ENCODE results near the gene TMEM181. TPM values are rescaled to one million over a fixed set of nuclear protein-coding genes. Genes with fewer than 3 reads are reported as not detected.
"Not testable (repeated sequence)": the region's sequence is repeated elsewhere in the genome, so short reads cannot be mapped to it uniquely, and the experiment has no call there.

TMEM181 gene
- total RNA-seq, 2 experiments from 2014 or later: 10.0 to 10.1 TPM

DNA sequence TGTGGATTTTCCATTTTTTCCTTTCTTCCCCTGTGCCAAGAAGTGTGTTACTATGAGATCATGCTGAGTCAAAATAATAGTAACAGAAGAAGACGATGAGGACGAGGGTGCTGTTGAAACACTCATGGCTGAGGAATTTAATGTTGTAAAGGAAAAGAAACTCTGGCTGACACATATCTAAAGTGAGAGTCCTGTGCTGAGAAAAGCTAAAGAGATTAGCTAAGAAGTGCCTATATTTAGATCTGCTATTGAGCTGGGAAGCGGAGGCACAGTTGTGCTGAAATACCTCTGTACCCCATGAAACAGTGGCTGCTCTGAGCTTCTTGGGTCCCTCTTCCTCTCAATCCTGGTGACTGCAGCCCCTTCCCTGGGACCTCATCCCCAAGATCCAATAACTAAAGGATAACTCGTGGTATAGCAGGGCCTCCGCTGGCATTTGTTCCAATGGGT is 88.8 kb downstream of the TMEM181 start:
- H3K27ac Mint-ChIP-seq: peak overlapping the region; percentile 97
- intact Hi-C loops (cut with micrococcal nuclease): loop anchor here (5.0 kb wide), 1 partner anchor 39 kb away; no protein-coding TSS in a partner anchor
- ATAC-seq (peak; percentile 12), DNase-seq (peak; percentile 59)
- H3K36me3 Mint-ChIP-seq (ENCODE audit: low read depth): peaks cover 34% of the 10 kb centered on the region
- H3K4me1 Mint-ChIP-seq (ENCODE audit: low read depth): peaks cover 59% of the 10 kb centered on the region
- ChIA-PET CTCF (interaction anchor here (1.3 to 5.1 kb wide), 2 partner anchors 10 to 43 kb away, joined by 3 to 25 read pairs; no protein-coding TSS in a partner anchor), POLR2A (interaction anchor here (0.6 to 7.8 kb wide), 7 partner anchors 7 to 396 kb away, joined by 4 to 112 read pairs (median 11); partner anchors contain the start of genes DYNLT1 and TAGAP)
- peaks cover 2% of the 10 kb centered on the region for H3K27me3 Mint-ChIP-seq
- H3K9me3 Mint-ChIP-seq: peaks cover 9% of the 10 kb centered on the region
- TF ChIP-seq, protein P1, sequence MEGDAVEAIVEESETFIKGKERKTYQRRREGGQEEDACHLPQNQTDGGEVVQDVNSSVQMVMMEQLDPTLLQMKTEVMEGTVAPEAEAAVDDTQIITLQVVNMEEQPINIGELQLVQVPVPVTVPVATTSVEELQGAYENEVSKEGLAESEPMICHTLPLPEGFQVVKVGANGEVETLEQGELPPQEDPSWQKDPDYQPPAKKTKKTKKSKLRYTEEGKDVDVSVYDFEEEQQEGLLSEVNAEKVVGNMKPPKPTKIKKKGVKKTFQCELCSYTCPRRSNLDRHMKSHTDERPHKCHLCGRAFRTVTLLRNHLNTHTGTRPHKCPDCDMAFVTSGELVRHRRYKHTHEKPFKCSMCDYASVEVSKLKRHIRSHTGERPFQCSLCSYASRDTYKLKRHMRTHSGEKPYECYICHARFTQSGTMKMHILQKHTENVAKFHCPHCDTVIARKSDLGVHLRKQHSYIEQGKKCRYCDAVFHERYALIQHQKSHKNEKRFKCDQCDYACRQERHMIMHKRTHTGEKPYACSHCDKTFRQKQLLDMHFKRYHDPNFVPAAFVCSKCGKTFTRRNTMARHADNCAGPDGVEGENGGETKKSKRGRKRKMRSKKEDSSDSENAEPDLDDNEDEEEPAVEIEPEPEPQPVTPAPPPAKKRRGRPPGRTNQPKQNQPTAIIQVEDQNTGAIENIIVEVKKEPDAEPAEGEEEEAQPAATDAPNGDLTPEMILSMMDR (IDR thresholded peaks at IDR 0.05): no peak
- H3K4me3 Mint-ChIP-seq: peak overlapping the region; percentile 83

DNA sequence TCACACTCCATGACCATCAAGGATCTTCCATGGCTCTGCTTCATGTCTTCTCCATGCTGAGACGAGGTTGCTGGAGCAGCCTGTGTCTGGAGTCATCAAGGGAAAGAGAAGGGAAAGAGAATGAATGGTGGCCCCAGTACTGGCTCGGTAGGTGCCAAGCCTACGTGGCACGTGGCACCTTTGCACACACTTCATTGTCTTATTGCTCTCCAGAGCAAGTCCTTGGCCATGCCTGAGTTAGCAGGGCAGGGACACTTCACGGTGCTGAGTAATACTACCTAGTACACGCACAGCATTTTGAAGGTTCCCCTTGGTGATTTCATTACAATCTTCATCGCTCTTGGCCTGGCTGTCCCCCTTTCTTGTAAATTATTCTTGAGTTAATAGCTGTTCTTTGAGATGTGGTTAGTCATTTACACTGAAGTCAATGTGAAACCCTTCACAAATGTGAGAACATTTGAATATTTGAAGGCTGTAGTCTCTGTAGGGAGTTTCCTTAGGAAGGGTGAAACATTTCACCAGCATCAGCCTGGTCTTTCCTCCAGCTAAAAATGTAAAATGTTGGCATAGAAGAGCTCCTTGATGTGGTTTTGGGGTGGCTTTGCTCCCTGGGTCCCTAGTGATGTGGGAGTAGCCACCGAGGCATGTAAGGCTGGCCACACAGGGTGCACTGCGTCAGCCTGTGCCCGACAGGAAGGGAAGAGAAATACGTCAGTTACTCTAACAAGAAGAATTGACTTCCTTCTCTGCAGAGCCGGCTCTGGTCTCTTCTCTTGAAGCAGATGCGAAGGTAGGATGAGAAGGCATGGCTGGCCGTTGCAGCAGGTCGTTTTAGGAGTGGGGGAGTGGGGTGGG is 89.6 kb downstream of the TMEM181 start, which contains the start of gene SYTL3:
Gene SYTL3 (plus strand): TSS at position 766 of the 855 bp plus-strand sequence. CDS start 13,215 bp downstream, outside the sequence.
- peaks cover 9% of the 10 kb centered on the region for H3K9me3 Mint-ChIP-seq
- peaks cover 2% of the 10 kb centered on the region for H3K27me3 Mint-ChIP-seq
- H3K36me3 Mint-ChIP-seq (ENCODE audit: low read depth): peaks cover 40% of the 10 kb centered on the region
- ChIA-PET POLR2A (interaction anchor here (0.7 to 7.8 kb wide), 13 partner anchors 8 to 413 kb away, joined by 3 to 112 read pairs (median 5); partner anchors contain the start of genes DYNLT1 and TAGAP), CTCF (interaction anchor here (1.3 to 5.1 kb wide), 3 partner anchors 10 to 42 kb away, joined by 3 to 25 read pairs (median 13); no protein-coding TSS in a partner anchor)
- ATAC-seq (peak; percentile 60), DNase-seq (peak; percentile 94)
- peak within 1 kb of the TSS; percentile 97 for H3K27ac Mint-ChIP-seq
- TF ChIP-seq, protein P1 (IDR thresholded peaks at IDR 0.05): no peak
- peak within 1 kb of the TSS; percentile 83 for H3K4me3 Mint-ChIP-seq
- H3K4me1 Mint-ChIP-seq (ENCODE audit: low read depth): peaks cover 68% of the 10 kb centered on the region
- intact Hi-C loops (cut with micrococcal nuclease): loop anchor here (5.0 kb wide), 1 partner anchor 38 kb away; no protein-coding TSS in a partner anchor

DNA sequence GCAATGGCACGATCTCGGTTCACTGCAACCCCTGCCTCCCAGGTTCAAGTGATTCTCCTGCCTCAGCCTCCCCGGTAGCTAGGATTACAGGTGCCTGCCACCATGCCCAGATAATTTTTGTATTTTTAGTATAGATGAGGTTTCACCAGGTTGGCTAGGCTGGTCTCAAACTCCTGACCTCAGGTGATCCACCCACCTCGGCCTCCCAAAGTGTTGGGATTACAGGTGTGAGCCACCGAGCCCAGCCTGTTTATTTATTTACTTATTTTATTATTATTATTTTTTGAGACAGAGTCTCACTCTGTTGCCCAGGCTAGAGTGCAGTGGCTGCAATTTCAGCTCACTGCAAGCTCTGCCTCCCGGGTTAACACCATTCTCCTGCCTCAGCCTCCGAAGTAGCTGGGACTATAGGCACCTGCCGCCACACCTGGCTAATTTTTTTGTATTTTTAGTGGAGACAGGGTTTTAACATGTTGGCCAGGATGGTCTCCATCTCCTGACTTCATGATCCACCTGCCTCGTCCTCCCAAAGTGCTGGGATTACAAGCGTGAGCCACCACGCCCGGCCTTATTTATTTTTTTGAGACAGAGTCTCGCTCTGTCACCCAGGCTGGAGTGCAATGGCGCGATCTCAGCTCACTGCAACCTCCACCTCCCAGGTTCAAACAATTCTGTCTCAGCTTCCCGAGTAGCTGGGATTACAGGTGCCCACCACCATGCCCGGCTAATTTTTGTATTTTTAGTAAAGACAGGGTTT is 92.3 kb downstream of the TMEM181 start:
- DNase-seq; intact Hi-C loops (cut with micrococcal nuclease); H3K9me3 Mint-ChIP-seq; H3K27me3 Mint-ChIP-seq; ATAC-seq: not testable (repeated sequence)
- POLR2A ChIA-PET: interaction anchor here (1.0 to 7.8 kb wide), 3 partner anchors 10 to 18 kb away, joined by 3 to 112 read pairs (median 8); partner anchors contain the start of gene DYNLT1
- H3K36me3 Mint-ChIP-seq (ENCODE audit: low read depth): peaks cover 65% of the 10 kb centered on the region
- peaks cover 71% of the 10 kb centered on the region for H3K4me1 Mint-ChIP-seq (ENCODE audit: low read depth)
- CTCF ChIA-PET: interaction anchor here (1.2 kb wide), 1 partner anchor 8 kb away, joined by 3 read pairs; no protein-coding TSS in a partner anchor
- peak overlapping the region; percentile 98 for H3K27ac Mint-ChIP-seq
- peak overlapping the region; percentile 83 for H3K4me3 Mint-ChIP-seq

DNA sequence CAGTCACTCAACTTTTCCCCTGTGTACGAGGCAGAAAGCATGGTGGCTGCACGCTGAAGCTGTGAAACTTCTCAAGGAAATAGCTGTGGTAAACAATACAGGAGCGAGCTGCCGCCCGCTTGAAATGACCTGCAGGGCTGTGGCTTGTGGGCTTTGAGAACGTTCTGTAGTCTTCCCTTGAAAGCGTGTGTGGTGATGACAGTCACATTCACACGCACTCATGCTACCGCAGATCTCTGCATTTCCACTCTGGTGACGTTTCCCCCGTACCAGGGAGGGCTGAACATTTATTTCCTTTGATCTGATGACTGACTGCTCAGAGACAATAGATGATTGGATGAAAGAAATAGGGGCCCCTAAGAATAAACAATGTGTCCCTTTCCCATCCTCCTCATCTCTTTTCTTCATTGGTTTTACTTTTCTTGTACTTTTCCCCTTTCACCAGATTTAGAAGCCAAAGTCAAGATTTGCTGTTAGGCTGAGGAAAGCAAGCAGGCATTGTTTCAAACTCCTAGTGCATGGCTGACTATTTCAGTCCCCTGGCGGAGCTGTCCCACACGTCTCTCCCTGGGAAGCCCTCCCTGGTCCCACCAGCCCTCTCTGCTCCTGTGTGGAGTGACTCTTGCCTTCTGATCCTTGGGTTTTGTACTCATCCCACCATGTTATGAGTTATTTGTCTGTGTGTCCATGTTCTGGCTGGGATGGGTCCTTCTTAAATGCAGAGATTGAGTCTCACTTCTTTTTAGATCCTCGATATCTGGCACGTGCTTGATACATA is 93.9 kb downstream of the TMEM181 start:
- Mint-ChIP-seq H3K27ac (peak overlapping the region; percentile 98), H3K4me1 (ENCODE audit: low read depth) (peaks cover 60% of the 10 kb centered on the region), H3K4me3 (peak overlapping the region; percentile 83), H3K27me3 (peaks cover 2% of the 10 kb centered on the region), H3K9me3 (peaks cover 7% of the 10 kb centered on the region), H3K36me3 (ENCODE audit: low read depth) (peaks cover 72% of the 10 kb centered on the region)
- ATAC-seq (peak; percentile 52), DNase-seq (peak; percentile 97)
- CTCF ChIA-PET: interaction anchor here (1.2 to 1.7 kb wide), 2 partner anchors 10 to 38 kb away, joined by 3 to 10 read pairs; no protein-coding TSS in a partner anchor
- TF ChIP-seq, protein P1 (IDR thresholded peaks at IDR 0.05): no peak
- POLR2A ChIA-PET: interaction anchor here (0.6 to 7.8 kb wide), 5 partner anchors 9 to 1664 kb away, joined by 4 to 112 read pairs (median 7); partner anchors contain the start of gene DYNLT1
- intact Hi-C loops (cut with micrococcal nuclease): no loop called here
